HK-2 (cell line): ENCODE data around the gene NAGA.
"Not testable (repeated sequence)": the region's sequence is repeated elsewhere in the genome, so short reads cannot be mapped to it uniquely, and the experiment has no call there.

Experiments used
- DNase-seq: peaks from one replicate; pipeline ENCODE4 v3.0.0-alpha.2; 2018; ENCODE audit not compliant: unreplicated experiment

Gene NAGA

DNA sequence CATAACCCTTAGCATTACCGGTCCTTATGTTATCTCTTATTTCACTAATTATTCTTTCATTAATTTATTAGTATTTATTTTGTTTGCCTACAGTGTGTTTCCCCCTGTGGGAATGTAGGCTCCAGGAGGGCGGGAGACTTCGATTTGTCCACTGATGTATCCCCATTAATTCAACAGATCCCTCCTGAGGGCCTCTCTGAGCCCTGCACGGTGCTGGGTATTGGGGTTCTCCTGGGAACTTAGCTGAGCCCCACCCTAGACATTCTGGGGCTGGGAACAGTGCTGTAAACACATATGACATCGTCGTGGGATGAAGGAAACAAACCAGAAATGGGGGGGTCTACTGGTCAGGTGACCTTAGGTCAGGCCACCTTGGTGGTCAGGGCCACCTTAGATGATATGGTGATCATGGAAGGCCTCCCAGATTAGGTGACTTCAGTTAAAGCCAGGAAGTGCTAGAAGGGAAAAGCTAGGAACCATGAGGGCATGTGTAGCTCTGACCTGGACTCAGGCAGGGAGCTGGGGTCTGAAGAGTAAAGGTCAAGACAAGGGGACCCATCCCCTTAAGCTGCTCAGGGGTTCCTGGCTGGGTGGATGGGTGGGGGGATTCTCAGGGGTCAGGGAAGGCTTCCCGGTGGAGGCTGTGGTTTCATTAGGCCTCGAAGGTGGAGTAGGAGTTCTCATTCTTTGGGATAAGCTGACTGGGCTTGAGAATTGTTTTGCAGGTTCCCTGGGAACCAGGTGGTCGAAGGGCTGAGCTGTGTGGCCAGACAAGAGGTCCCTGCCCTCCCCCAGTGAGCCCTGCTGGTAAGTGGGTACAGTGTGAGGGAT lies 4.4 kb upstream of the NAGA start:
- no peak for DNase-seq

DNA sequence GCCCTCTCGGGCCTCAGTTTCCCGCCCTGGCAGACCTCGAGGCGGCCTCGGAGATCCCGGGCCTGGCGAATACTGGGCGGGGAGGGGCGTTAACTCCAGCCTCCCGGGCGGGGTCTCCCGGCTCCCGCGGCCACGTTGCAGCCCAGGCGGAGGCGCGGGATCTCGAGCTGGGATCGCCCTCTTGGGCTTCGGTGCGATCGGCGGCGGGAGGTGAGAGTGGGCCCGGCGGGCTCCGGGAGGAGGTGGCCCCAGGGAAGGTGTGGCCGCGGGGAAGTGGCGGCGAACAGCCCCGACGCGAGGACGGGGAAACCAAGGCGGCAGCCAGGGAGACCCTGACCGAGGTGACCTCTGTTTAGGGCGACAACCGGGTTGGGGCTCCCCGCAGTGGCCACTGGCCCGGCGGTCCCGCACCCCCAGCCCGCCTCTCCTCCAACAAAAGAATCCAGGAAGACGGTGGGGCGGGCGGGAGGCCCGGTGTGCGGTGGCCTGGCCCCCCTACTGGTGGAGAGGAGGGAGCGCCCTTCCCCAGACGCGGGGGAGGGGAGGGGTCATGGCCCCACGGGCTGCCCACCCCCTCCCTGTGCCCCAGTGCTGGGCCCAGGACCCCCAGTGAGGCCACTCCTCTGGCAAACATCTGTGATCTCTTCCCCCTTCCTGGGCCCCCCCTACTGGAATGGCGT lies 3.7 kb upstream of the NAGA start, which contains the start of gene PHETA2:
Gene PHETA2 (plus strand): TSS at position 117 of the 680 bp plus-strand sequence. CDS start 3,046 bp downstream, outside the sequence.
- no peak for DNase-seq

DNA sequence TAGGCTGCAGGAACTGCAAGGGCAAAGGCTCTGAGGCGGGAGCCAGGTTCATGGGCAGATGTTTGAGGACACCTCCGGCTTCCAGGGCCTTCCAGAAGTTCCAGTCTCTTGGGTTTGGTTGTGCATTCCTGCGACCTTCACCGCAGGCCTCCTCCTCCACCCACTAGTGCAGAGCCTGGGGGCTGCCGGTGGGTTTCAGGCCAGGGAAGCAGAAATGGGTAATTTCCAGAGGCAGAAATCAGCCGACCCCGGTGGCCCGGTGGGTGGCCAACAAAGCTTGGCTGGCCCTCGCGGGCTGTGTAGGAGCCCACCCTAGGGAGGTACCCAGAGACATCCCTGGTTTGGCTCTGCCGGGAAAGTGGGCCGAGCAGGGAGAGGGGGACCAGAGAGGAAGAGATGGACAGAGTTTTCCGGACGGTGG lies 3.0 kb upstream of the NAGA start:
- no peak for DNase-seq

DNA sequence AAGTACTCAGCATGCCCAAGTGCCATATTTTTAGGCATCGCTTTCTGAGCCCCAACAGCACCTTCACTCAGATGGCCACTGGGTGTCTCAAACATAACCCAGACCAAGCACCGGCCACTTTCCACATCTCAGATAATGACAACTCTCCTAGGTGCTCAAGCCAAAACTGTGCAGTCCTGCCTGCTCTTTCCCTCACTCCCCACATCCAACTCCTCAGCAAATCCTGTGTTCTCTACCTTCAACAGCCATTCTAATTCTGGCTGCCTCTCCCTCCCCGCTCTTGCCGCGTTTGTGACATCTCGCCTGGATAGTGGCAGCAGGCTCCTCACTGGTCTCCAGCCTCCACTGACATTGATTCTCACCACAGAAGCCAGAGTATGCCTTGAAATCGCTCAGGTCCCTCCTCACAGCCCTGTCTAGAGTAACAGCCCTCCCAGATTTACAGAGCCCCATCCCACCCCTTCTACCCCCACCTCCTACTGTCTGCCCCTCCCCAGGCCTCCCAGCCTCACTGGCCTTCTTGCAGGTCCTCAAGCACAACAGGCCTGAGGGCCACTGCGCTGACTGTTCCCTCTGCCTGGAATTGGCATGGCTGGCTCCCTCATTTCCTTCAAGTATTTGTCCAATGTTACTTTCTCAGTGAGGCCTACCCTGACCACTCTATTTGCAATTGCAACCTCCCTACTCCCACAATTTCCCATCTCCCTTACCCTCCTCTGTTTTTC lies 2.2 kb upstream of the NAGA start:
- DNase-seq = no peak

DNA sequence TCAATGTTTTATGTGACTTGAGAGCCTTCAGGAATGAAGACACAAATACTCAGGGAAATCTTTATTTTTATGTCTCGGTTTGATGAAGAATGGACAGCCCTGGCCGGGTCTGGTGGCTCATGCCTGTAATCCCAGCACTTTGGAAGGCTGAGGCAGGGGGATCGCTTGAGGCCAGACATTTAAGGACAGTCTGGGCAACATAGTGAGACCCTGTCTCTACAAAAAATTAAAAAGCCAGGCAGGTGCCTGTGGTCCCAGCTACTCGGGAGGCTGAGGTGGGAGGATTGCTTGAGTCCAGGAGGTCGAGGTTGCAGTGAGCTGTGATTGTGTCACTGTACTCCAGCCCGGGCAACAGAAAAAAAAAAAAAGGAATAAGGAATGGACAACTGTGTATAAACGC lies 896 bp upstream of the NAGA start:
- DNase-seq = not testable (repeated sequence)

DNA sequence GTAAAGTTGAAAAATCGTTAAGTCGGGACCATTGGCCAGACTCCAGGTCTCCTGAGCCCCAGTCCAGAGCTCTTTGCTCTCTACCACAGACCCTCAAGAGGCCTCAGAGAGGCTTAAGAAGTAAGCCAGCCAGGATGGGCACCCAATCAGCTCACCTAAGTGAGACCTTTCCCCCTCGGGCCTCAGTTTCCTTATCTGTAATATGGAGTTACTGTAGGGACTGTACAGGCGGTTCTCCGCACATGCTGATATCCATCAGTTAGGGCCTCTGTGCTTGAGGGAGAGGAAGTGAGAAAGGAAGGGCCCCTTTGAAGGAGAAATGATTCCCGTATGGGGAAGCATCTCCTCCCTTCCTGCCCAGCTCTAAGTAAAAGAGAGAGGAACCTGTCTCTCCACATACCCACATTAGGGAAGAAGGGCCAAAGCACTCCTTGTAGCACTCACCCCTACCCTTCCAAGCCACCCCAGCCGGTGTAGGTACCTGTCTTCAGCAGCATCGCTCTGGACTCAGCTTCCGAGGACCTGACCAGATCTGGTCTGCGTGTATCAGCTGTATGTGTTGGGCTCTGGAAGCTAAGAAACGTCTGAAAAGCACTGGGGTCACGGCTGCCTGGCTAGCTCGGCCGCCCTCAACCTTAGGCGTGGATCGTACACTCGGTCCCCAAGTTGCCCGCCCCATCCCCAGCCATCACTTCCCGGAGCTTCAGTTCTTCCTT lies 653 bp downstream of the NAGA start:
- no peak for DNase-seq

DNA sequence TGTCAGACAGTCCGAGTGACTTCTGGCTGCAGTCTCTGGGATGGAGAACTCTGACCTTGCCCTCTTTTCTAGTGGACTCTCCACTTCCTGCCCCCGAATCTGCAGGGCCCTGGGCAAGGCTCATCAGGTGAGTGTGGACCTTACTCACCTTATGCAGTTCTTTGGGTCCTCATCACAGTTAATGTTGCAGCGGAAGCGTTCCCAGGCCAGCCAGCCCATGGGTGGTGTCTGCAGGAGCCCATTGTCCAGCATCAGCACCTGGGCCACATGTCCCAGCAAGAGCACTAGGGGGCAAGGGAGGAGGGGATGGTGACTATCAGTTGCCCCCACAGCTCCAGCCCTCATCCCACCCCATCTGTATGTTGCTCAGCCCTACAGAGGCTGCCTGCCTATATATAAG lies 2.3 kb downstream of the NAGA start:
- DNase-seq = no peak

DNA sequence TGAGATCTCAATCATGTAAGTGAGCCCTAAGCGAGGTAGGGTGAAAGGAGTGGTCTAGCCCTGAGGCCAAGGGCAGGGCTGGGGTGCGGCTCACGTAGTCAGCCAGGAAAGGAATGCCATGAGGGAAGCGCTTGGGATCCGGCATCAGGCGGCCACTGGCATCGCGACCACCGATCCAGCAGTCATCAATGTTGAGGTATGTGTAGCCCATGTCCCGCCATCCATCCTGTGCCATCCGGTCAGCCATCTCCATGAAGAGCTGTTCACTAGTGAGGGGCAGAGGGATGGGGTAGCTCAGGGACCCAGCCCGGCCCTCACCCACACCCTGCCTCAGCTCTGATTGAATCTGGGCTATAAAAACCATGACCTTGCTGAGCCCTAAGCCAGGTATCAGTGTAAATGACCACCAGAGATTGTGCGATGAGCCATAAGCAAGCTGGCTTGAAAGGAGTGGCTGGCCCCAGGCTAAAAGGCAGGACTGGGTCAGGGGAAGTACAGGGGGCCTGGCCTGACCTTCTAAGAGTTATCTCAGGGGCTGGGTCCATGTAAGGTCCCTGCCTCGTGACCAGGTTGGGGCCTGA lies 2.9 kb downstream of the NAGA start:
- no peak for DNase-seq

DNA sequence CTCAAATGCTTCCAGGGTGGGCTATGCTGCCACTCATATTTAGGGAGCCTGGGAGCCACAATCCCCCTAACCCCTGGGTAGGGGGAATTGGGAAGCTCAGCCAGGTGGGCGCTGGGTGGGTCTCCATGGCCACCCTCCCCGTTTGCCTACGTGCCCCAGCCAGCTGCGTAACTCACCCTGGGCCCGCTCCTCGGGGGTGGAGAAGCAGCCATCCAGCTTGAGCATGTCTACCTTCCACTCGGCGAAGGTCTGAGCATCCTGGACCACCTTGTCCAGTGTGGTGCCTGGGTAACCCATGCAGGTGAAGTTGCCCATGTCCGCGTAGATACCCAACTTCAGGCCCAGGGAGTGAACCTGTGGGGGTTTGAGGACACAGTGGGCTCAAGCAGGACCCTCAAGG lies 3.7 kb downstream of the NAGA start:
- no peak for DNase-seq

DNA sequence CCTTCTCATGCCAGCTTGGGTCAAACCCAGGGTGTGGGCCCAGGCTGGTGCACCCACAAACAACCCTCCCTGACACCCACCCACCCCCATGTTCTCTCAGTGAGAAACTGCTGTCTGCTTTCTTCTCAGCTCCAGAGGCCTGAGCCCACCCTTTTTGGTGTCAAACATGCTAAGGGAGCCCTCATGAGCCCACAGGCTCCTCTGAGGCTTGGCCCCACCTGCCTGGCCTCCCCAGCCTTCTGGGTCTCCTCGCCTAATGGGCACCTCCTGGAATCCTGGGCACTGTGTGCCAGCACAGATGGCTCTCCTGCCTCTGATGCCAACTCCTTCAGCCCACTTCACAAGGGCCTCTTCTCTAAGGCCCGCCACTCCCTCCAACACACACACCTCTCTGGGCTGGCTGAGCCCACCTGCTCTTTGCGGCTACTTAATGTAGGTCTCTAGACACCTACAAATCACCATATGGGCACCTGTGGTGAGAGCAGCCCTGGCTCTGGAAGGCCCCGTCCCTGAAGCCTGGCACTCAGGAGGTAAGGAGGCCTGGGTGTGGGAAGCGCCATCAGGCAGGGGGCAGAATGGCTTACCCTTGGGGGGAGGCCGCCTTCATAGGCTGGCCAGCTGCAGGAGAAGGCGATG lies 4.4 kb downstream of the NAGA start:
- no peak for DNase-seq

DNA sequence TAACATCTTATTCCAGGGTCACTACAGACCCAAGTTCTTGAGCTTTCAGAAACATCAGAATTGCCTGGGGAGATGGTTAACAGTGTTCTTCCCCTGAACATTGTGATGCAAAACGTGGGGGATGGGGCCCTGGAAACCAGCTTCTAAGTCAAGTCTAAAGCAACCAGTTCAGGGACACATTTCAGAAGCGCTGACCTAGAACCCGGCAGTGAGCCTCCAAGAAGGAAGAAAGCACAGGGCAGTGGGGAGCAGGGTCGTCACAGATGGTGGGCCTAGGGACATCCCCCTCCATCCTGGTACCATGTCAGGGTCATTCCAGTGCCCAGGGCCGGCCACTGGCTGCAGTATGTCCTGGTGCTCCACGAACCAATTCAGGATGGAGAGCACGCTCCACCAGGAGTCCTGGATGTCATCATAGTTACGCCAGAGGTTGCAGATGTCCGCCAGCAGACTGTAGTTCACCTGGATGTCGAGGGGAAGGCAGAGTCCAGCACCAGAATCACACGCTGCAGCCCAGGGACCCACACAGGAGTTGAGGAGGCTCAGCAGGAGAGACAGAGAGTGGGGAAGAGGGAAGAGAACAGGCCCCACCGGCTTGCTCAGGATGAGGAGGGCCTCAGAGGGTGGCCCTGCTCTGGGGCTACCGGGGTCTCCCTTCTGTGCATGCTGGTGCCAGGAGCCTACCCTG lies 5.0 kb downstream of the NAGA start:
- DNase-seq = no peak

DNA sequence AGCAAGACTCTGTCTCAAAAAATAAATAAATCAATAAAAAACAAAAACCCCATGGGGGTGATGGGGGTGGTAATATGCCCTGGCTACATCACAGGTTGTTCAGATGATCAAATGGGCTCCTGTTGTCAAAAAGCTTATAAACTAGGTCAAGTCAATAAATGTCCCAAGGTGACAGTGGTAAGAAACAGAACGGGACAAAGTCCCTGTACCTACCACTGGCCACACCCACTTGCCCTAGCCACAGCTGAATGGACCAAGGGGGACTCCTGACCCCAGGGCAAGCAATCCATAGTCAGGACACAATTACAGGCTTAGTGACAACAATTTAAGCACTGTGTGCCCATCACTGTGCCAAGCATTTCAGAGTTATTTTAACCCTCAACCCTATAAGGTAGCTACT lies 6.0 kb downstream of the NAGA start:
- no peak for DNase-seq

DNA sequence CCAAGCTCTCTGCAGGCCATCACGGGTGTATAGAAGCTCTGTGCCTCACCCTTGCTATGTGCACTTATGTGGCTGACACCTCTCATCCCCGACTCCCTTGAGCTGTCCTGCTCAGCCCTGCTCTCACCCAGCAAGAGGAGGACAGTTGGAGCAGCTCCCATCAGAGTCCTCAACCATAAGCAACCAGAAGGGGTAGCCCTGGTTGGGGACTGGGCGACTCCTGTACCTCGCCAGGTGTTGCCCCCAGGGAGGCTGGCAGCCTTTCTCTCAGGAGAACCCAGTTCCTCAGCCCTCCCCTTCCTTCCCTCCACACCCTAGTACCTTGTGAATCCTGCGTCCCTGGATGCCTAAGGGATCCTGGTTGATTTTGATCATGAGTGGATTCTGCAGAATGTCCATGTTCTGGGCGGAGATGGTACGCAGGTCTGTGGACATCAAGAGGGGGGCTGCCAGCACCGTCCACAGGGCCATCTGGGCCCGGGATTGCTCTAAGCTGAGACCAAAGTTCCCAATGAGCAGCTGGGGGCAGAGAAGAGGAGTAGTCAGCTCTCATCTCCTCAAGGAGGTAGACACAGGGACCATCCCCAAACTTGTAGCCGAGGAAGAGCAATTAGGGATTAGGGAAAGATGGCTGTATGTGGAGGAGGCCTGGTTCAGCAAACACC lies 8.0 kb downstream of the NAGA start:
- no peak for DNase-seq

DNA sequence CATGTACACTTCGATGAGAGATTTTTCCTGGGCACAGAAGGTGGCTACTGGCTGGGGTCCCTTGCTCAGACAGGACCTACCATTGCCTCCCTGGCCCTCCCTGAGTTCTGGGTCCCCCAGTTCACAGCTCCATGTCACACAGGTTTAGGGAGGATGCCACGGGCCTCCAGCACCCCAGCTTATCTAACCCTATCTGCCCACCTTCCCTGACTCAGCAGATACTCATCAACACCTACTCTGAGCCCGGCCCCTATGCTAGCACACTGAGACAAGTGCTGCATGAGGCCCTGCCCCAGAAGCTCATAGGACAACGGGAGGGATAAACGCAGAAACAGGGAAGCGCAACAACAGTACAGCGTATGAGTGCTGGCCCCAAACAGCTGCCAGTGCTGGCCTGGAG lies 9.6 kb downstream of the NAGA start:
- no peak for DNase-seq

DNA sequence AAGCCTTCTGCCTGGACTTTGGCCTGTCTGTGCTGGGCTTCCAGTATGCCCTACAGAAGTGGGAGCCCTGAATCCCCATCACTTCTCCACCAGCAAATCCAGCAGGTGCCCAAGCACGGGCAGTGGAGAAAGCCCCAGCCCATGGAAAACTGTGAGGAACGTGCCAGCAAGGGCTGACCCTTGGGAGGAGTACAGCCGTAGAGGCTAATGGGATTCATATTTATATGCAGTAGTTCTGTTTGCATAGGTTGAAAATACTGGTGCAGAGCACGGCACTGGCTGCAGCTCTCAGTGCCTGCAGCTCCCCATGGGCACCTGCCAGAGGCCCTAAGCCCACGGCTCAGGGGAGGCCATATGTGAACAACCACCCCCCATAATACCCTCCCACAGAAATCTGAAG lies 10.1 kb downstream of the NAGA start:
- DNase-seq = no peak

DNA sequence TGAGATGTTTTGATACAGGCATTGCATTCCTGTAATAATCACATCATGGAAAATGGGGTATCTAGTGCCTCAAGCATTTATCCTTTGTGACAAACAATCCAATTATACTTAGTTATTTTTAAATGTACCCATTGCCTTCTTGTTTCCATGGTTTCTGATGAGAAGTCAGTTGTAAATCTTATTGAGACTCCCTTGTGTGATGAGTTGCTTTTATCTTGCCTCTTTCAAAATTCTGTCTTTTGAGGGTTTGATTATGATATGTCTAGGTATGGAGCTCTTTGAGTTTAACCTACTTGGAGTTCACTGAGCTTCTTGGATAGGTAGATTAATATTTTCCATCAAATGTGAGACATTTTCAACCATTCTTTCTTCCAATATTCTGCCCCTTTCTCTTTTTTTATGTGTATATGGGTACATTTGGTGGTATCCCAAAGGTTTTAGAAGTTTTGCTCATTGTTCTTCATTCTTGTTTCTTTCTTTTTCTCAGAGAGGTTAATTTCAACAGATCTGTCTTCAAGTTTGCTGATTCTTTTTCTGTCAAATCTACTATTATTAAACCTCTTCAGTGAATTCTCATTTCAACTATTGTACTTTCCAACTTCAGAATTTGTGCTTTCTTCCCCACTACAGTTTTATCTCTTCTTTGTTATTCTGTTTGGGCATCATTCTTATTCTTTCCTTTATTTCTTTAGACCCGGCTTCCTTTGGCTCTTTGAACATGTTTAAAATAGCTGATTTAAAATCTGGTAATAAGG lies 13.7 kb downstream of the NAGA start:
- no peak for DNase-seq

DNA sequence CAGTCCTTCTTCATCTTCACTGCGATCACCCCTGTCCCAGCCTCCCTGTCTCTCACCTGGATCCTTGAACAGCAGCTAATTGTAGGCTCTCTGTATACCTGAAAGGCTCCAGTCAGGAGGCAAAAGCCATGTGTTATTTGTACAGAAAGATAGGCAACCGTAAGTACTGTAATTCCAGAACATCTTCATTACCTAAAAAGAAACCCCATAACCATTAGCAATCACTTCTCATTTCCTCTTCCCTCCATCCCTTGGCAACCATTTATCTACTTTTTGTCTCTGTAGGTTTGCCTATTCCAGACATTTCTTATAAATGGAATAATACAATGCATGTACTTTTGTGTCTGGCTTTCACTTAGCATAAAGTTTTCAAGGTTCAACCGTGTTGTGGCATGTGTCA lies 17.8 kb downstream of the NAGA start:
- no peak for DNase-seq

DNA sequence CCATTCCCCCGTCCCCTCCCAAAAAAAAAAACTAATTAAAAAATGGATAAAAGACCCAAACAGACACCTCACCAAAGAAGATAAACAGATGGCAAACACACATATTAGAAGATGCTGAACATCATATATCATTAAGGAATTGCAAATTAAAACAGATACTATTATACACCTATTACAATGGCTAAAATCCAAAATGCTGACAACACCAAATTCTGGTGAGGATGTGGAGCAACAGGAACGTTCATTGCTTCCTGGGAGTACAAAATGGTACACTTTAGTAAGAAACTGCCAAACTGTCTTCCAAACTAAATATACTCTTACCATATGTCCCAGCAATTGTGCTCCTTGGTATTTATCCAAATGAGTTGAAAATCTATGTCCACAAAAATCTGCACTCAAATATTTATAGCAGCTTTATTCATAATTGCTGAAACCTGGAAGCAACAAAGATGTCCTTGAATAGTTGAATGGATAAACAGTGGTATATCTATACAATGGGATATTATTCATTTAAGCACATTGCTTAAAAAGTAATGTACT lies 19.9 kb downstream of the NAGA start:
- no peak for DNase-seq

DNA sequence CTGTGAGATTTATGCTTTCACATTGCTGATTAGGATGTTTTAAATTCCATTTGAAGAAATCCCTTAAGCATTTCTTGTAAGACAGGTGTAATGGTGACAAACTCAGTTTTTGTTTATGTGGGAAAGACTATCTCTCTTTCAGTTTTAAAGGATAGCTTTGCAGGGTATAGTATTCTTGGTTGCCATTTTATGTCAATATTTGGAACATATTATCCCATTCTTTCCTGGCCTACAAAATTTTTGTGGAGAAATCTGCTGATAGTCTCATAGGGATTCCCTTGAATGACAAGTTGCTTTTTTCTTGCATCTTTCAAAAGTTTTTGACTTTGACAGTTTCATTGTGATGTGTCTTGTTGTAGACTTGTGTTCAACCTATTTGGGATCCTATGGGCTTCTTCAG lies 28.8 kb downstream of the NAGA start:
- DNase-seq = no peak
